Activated CD8-positive, alpha-beta memory T cell treated with anti-CD3 and anti-CD28 coated beads for 1 hour (primary cell): ENCODE results near the gene TCF12.

Source experiments
- DNase-seq, 2 donors: peaks; one replicate each; pipeline ENCODE4 v3.0.0-alpha.2; 2020; ENCODE audit warnings: low read depth in 1 of 2; ENCODE audit errors: extremely low read depth in 1 of 2

The TCF12 gene

GRCh38 chr15:57235873-57236272 is 317.4 kb downstream of the TCF12 start:
- no peak for DNase-seq

- no peak for DNase-seq
These were observed 318.3 kb downstream of the TCF12 start for GRCh38 chr15:57236561-57237300.

- no peak for DNase-seq
These were observed 318.8 kb downstream of the TCF12 start for GRCh38 chr15:57237301-57237642.

GRCh38 chr15:57237676-57238075 is 319.2 kb downstream of the TCF12 start:
- no peak for DNase-seq

- DNase-seq: no peak
These were observed 326.7 kb downstream of the TCF12 start for GRCh38 chr15:57245130-57245529.

- DNase-seq: no peak
These were observed 327.3 kb downstream of the TCF12 start for GRCh38 chr15:57245714-57246113.

- no peak for DNase-seq
These were observed 329.6 kb downstream of the TCF12 start for GRCh38 chr15:57248074-57248473.

- DNase-seq: no peak
These were observed 332.9 kb downstream of the TCF12 start for GRCh38 chr15:57251308-57251707.

GRCh38 chr15:57251941-57252340 is 333.5 kb downstream of the TCF12 start:
- no peak for DNase-seq

- no peak for DNase-seq
These were observed 334.6 kb downstream of the TCF12 start for GRCh38 chr15:57253082-57253481.

- DNase-seq: no peak
These were observed 335.1 kb downstream of the TCF12 start for GRCh38 chr15:57253500-57253899.

- DNase-seq: no peak
These were observed 337.4 kb downstream of the TCF12 start for GRCh38 chr15:57255751-57256341.

- no peak for DNase-seq
These were observed 338.5 kb downstream of the TCF12 start for GRCh38 chr15:57256939-57257338.

- DNase-seq: no peak
These were observed 341.2 kb downstream of the TCF12 start for GRCh38 chr15:57259568-57260040.

GRCh38 chr15:57263520-57263919 is 345.1 kb downstream of the TCF12 start:
- no peak for DNase-seq

GRCh38 chr15:57272771-57273357 is 354.4 kb downstream of the TCF12 start:
- DNase-seq: no peak

GRCh38 chr15:57273402-57273801 is 355.0 kb downstream of the TCF12 start:
- DNase-seq: no peak

GRCh38 chr15:57278439-57278838 is 360.0 kb downstream of the TCF12 start:
- DNase-seq: no peak

GRCh38 chr15:57280464-57280863 is 362.0 kb downstream of the TCF12 start:
- no peak for DNase-seq

GRCh38 chr15:57281321-57281720 is 362.9 kb downstream of the TCF12 start:
- DNase-seq: no peak

GRCh38 chr15:57282686-57283085 is 364.2 kb downstream of the TCF12 start:
- DNase-seq: no peak

GRCh38 chr15:57283774-57284503 is 365.5 kb downstream of the TCF12 start:
- DNase-seq: no peak
